ENCODE measurements around the gene VIPAS39.
A peak's percentile ranks its signal among the peaks of the same experiment; 100 is the strongest.

VIPAS39 gene

GRCh38 chr14:77457522-77458248, at the start of gene VIPAS39, which contains the start of gene AHSA1:
Gene VIPAS39, minus strand, starts transcription at chr14:77457601. Its CDS starts 3,499 bp downstream, at chr14:77454102.
Gene AHSA1, plus strand, starts transcription at chr14:77458093. Its CDS starts 97 bp downstream, at chr14:77458190.
- peak; percentile 100 for DNase-seq

- DNase-seq, result no peak
Observed at GRCh38 chr14:77505031-77505430, 47.6 kb upstream of the VIPAS39 start.

GRCh38 chr14:77503138-77503537, 45.7 kb upstream of the VIPAS39 start:
- DNase-seq, result no peak

- no peak for DNase-seq
Observed at GRCh38 chr14:77502109-77502782, 44.8 kb upstream of the VIPAS39 start.

GRCh38 chr14:77498984-77499527, 41.7 kb upstream of the VIPAS39 start:
- peak; percentile 15 for DNase-seq

- peak; percentile 53 for DNase-seq
Observed at GRCh38 chr14:77498120-77498979, 40.9 kb upstream of the VIPAS39 start, which contains the start of gene ISM2. Gene ISM2, minus strand, starts transcription at chr14:77498816. Its CDS starts 23 bp downstream, at chr14:77498793.

- no peak for DNase-seq
Observed at GRCh38 chr14:77495334-77495733, 37.9 kb upstream of the VIPAS39 start.

- DNase-seq, result no peak
Observed at GRCh38 chr14:77491056-77491455, 33.7 kb upstream of the VIPAS39 start.

- DNase-seq, result no peak
Observed at GRCh38 chr14:77490347-77490986, 33.1 kb upstream of the VIPAS39 start.

- DNase-seq, result no peak
Observed at GRCh38 chr14:77489041-77489440, 31.6 kb upstream of the VIPAS39 start.

- DNase-seq, result no peak
Observed at GRCh38 chr14:77488558-77488957, 31.2 kb upstream of the VIPAS39 start.

- DNase-seq, result peak; percentile 75
Observed at GRCh38 chr14:77485901-77486678, 28.7 kb upstream of the VIPAS39 start.

GRCh38 chr14:77485256-77485655, 27.9 kb upstream of the VIPAS39 start:
- DNase-seq, result peak; percentile 16

- DNase-seq, result no peak
Observed at GRCh38 chr14:77482422-77482821, 25.0 kb upstream of the VIPAS39 start.

- DNase-seq, result no peak
Observed at GRCh38 chr14:77478796-77479195, 21.4 kb upstream of the VIPAS39 start.

GRCh38 chr14:77478029-77478428, 20.6 kb upstream of the VIPAS39 start:
- no peak for DNase-seq

GRCh38 chr14:77475432-77476115, 18.2 kb upstream of the VIPAS39 start:
- no peak for DNase-seq

- DNase-seq, result no peak
Observed at GRCh38 chr14:77474479-77475177, 17.2 kb upstream of the VIPAS39 start.

- no peak for DNase-seq
Observed at GRCh38 chr14:77473921-77474320, 16.5 kb upstream of the VIPAS39 start.

GRCh38 chr14:77470224-77470870, 12.9 kb upstream of the VIPAS39 start:
- DNase-seq, result no peak
